GM21360 (cell line): ENCODE data around the gene SIAH3.
"Not testable (repeated sequence)": the region's sequence is repeated elsewhere in the genome, so short reads cannot be mapped to it uniquely, and the experiment has no call there.

ENCODE experiments used
- ATAC-seq: cut with Tn5 transposase; IDR thresholded peaks from one replicate; pipeline ENCODE4 v1.9.1; 2021; ENCODE audit warnings: mild to moderate bottlenecking, moderate library complexity; ENCODE audit not compliant: unreplicated experiment

SIAH3 gene, protein sequence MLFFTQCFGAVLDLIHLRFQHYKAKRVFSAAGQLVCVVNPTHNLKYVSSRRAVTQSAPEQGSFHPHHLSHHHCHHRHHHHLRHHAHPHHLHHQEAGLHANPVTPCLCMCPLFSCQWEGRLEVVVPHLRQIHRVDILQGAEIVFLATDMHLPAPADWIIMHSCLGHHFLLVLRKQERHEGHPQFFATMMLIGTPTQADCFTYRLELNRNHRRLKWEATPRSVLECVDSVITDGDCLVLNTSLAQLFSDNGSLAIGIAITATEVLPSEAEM

DNA sequence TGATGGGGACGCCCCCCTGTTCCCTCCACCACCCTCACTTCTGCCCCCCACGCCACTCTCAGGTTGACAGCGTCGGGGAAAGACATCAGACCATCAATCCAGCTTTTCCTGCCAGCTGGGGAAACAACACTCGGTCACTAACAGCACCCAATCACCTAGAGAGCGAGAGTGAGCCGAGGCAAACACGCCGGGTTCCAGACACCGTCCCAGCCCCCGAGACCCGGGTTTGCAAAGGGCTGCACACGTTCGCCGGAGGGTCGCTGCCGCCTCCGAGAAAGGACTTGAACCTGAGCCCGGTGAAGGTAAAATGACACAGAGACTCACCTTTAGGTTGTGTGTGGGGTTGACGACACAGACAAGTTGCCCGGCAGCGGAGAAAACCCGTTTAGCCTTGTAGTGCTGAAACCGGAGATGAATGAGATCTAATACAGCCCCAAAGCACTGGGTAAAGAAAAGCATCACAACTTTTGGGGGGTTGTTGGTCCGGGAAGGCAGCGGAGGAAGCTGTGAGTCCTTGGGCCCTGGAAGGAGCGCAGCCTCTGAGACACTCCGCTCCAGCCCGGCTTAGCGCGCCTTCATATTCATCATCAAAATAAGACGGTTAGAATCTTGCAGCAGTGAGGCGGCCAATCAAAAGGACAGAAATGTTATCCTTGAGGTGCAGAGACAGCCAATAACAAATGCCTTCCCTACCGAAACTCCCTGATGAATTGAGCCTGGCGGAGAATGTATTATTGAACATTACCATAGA is at the start of gene SIAH3:
Gene SIAH3, minus strand, starts transcription at position 583 of the 751 bp plus-strand sequence. Its CDS starts 124 bp downstream, at position 459.
- no peak for ATAC-seq

DNA sequence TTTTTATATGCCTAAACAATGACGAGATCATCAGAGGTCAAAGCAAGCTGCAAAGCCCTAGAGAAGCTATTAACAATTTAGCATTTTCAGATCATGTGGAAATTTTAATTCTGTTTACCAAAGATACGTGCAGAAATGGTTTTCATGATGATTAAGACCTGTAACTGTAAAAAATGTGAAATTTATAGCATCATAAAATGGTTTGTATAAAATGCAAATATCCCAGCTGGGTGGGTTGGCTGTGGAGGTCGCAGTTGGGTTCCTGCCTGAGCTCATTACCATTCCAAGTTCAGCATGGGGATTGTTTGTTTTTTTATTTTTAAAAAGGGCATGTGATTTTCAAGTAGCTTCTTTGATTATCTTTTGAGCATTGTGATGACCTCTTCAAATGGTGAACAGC is 47.9 kb upstream of the SIAH3 start:
- ATAC-seq = no peak

DNA sequence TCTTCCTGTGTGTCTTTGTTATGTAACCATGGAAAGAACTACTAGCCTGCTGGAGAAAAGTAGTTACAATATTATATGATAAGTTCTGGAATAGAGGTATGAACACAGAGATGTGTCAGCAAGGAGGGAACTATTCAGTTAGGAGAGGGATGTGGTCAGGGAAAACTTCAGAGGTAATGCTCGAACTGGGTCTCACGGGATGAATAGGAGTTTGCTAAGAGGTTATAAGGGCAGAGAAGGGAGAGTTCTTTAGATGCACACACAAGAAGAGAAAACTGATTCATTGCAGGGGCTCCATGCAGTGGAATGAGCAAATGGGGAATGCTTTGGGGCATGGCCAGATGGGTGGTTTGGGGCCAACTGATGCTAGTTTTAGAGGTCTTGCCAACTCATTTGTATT is 46.0 kb upstream of the SIAH3 start:
- ATAC-seq = no peak

DNA sequence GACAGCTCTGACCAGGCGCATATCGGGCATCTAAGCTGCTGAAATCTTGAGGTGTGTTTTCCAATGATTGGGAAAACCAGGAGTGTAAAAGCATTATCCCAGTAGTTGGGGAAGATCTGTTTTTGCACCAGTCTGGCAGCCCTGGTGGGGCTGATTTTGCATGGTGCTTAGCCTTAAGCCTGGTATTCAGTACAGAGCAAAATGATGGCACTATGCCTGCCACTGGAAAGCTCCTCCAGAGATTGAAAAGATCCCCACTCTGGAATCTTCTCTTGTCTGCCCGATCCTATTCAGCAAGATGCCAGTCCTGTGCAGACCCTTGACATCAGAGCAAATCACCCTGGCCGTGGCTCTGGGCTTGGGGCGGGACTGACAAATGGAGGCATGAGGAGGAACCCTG is 44.7 kb upstream of the SIAH3 start:
- no peak for ATAC-seq

DNA sequence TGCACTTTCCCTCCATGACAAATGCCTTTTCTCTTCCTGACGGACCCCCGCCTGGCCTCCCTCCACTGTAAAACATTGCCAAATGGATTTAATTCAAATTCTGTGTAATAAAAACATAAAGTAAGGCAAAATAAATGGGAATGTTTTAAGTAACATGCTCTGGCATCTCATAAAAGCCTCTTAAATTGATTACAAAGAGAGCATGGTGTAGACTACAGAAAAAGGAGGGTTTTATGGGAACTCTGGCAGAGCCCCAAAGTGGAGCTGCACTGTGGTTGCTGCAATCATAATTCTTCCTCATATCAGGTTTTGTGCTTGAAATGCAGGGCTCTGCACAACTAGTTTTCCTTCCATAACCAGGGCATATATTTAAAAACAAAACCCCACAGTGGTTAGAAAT is 44.3 kb upstream of the SIAH3 start:
- no peak for ATAC-seq

DNA sequence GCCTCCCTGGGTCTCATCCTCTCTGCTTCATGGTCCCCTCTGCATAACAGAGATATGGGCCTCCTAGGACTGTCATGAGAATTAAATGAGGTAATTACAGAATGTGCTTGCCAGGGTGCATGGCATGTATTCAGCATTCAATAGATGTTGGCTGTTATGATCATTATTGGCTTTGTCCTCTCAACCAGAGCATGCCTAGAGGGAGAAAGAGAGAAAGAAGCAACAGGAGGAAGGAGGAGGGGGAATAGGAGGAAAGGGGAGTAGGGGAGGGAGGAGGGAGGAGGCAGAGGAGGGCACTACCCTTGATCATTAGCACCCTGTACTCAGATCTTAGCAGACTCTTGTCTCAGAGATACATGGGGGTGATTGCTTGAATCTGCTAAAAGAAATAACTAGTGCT is 41.0 kb upstream of the SIAH3 start:
- no peak for ATAC-seq

DNA sequence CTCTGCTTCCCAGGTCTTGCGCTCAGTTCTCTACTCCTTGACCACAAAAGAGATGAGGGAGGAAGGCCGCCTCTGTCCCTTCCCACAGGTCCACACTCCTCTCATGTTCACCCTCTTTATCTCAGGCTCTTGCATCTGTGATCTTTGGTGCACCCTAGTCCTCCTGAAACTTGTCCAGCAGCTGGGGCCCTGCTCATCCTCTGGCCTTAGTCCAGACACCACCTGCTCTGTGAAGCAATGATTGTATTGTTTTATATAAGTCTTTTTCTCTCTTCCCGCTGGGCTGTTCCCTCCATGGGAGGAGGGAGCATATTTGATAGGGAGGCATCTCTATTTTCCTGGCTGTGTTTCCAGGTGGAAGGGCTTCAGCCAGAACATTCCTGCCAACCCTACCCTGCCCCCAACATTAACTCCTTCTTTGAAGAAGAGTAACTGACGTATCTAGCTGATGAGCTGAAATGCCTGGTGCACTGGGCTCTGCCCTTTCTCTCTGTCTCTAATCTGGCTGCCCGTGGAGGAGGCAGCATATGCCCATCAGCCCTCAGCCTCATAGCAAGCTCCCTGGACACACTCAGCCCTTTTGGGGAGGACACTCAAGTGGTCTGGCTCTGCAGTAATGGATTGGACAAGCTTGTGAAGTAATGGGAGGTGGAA is 38.2 kb upstream of the SIAH3 start:
- no peak for ATAC-seq

DNA sequence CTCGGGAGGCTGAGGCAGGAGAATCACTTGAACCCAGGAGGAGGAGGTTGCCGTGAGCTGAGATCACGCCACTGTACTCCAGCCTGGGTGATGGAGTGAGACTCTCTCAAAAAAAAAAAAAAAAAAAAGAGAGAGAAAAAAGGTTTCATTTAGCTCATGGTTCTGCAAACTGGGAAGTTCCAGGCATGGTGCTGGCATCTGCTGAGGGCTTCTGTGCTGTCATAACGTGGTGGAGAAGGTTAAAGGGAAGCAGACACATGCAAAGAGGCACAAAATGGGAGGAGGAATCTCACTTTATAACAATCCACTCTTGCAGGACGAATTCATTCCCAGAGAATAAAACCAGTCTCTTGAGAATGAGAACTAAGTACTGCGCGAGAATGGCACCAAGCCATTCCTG is 34.9 kb upstream of the SIAH3 start:
- ATAC-seq = no peak

DNA sequence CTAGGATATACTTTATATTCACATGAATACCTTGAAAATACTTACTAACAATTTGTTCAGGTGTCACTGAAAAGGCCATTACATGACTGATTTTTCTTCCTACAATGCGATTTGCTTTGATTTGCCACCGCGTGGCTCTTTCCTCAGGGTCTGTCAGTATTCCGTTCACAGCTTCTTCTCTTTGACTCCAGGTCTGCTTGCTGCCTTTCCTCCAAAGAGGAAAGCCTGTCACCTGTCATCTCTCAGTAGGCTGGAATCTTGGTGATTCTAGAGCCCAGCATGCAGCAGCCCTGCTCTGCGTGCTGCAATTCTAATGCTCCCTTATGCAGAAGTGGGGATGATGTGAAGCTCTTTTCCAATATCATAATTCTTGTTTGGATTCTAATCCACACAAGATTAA is 33.6 kb upstream of the SIAH3 start:
- ATAC-seq = no peak

DNA sequence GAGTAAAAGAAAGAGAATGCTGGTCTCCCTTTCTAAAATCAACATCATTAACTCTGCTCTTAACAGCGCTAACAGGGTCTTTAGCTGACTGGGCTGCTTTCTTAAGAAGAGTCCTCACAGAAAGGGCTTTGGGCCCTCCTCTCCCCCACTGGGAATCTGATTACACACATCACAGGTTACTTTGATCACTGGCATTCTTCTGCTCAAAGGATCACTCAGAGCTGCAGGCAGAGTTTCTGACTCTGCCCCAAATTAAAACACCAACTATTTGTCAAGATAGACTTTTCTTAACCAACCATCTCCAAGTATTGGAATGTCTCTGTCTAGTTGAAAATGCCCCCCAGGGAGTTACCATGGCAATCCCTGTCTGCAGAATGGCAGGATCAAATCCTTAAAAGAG is 31.1 kb upstream of the SIAH3 start:
- no peak for ATAC-seq

DNA sequence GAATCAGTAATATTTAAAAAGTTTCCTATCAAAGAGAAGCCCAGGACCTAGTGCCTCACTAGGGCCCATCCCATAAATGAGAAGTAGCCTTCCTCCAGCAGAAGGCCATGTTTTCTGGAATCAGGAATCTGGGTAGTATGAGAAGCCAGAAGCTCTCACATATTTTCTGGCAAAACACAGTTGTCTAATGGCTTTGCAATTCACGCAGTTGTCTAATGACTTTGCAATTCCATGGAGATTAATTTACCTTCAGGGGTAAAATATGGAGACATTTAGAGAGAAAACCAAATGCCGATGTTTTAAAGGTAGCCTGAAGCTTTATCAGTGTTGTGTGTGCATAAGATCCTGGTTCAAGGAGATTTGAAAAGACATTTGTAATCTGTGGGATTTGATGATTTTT is 29.8 kb upstream of the SIAH3 start:
- no peak for ATAC-seq

DNA sequence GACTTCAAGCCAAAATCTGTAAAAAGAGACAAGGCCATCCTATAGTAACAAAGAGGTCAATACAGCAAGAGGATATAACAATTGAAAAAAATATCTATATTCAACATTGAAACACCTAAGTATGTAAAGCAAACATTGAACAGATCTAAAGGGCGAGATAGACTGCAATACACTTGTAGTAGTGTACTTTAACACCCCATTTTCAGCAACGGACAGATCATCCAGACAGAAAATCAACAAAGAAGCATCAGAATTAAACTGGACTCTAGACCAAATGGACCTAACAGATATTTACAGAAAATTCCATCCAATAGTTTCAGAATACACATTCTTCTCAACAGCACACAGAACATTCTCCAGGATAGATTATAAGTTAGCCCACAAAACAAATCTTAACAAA is 28.7 kb upstream of the SIAH3 start:
- no peak for ATAC-seq

DNA sequence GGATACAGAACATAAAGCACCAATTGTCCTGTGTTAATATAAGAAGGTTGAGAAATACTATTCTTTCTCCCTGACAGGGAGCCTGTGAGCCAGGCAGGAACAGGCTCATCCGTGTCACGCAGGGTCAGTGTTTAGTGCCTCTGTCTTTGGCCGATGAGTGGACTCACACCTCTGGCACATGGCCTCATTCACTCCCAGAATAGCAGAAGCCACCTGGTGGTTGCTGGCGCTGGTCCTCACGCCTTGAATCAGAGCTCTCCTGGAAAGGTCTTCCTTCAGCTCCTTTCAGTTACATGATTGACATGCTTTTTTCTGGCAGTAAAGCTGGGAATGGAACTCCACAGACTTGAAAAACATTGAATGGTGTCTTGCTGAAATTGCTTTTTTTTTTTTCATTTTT is 28.1 kb upstream of the SIAH3 start:
- no peak for ATAC-seq

DNA sequence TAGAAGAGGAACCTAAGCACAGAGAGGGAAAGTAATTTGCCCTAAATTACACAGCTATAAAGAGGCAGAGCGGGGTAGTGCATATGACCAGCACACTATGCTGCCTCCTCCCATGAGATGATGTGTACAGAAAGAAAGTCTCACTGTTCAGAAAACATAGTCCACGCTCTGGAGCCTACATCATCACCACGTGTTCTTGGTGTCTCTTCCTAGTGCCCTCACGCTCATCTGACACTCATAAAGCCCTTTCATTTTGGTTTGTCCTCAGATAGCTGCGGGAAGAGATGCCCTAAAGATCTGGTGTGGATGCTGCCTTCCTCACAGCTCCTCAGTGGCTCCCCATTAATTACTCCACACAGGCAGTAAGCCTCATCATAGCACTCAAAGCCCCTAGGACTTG is 27.4 kb upstream of the SIAH3 start:
- no peak for ATAC-seq

DNA sequence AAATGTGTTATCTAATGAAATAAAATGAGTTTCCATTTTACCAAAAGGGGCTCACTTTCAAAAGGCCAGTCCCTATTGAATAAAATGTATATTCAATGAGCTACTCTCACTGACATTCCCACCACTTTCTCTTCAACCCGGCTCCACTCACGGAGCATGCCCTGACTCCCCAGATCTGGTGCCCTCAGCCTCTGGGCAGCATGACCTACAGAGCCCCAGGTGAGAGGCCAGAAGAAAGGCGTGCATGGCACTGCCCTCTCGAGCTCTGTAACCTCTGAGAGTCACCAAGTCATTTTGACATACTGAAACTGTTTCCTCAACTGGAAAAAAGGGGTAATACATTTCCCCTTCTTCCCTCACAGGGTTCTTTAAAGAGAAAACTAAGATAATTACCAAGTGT is 25.2 kb upstream of the SIAH3 start:
- ATAC-seq = no peak

DNA sequence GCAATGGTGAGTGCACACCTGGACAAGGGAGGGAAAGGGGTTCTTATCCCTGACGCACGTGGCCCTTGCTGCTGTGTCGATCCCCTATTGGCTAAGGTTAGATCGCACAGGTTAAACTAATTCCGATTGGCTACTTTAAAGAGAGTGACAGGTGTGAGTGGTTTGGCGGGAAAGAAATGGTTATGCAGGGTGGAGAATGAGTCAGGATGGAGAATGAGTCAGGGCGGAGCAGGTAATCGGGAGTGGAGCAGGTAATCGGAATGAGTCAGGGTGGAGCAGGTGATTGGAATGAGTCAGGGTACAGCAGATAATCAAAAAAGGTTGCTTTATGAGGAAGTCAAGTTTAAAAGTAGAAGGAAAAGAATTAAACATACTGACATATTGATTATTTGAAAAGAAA is 24.4 kb upstream of the SIAH3 start:
- ATAC-seq = no peak

DNA sequence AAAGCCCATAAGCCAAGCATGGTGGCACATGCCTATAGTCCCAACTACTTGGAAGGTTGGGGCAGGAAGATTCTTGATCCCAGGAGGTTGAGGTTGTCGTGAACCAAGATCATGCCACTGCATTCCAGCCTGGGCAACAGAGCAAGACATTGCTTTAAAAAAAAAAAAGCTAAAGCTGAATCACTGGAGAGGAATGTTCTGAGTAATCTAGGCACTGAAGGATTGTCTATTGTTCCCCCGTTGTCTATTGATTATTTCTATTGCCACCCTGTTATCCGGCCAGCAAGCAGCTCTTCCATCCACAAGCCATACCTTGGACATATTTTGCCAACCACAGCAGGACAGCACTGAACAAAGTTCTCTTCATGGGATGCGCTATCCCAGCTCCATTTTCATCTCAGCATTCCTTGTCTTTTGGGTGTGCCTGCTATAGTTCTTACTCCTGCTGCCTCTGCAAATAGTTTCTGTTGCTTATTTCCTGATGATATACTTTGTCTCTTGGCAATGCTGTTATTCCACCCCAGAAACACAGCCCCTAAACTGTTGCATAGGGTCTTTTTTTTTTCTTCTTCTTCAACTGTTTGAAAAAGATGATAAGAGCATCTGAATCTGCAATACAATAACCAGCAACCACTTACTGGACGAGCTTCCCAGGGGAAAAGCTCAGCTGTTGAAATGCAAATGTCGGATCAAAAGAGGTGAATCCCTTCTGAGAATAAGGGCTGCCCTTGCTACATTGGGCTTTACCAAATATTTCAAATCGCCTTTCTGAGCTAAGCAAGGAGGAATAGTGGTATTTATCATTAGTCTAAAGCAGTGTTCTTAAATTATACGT is 22.2 kb upstream of the SIAH3 start:
- no peak for ATAC-seq

DNA sequence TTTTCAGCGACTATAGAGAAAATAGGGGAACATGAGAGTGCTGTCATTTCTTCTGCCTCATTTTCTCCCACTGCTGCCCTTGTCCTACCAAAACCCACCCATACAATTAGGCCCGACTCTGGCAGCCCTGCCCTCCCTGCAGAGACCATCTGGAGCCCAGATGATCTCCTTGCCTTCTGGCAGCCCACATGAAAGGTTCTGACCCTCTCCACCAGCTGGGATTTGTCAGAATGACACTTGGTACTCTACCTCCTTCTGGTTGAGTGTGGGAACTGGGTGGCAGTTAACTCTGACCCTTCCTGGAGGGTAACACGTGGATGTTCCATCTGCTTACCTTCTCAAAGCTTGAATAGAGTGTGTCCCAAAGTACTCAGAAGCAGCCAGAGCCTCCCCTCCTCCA is 21.0 kb upstream of the SIAH3 start:
- no peak for ATAC-seq

DNA sequence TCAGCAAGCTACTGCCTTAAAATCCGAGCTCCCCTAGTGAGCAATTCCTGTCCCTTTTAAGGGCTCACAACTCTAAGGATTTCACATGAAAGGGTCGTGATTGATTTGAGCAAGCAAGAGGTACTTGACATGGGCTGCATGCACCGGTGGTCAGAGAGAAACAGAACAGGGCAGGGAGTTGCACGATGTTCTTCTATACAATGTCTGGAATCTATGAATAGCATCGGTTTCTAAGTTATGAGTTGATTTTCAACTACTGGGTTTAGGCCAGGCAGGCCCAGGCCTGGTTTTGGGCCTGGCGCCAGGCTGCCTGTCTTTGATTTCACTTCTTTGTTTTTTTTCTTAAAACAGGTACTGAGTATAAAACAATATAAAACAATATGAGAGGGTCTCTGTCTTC is 19.6 kb upstream of the SIAH3 start:
- not testable (repeated sequence) for ATAC-seq

DNA sequence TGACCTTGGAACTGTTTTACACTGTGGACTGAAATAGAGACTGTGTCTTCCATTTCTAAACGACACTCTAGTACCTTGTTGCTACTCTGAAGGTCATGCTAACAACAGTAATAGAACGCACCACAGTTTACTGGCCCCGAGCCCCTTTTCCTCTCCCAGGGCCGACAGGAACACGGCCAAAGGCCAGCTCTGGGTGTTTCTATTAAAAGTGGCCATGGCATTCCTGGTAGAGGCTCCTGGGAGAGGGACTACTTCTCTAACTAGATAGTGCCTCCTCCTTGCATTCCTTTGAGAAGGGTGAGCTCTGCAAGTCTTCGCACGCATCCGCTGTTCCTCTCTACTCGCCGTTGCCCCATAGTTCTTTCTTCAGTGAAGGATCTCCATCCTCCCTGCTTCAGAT is 18.7 kb upstream of the SIAH3 start:
- no peak for ATAC-seq

DNA sequence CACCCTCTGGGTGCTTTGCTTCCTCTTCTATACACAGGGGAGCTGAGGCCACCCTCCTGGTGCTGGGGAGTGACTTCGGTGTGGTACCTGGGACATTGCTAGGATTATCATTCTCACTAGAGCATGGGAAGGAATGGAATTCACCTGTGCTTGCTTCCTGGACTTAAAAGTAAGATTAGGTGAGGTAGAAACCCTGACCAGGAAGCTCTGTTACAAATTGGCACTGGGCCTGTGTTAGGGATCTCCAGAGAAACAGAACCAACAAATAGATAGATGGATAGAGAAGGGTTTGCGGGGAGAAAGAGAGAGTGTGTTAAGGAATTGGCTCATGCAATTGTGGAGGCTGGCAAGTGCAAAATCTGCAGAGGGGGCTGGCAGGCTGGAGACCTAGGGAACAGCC is 13.9 kb upstream of the SIAH3 start:
- ATAC-seq = no peak
